HEK293 (cell line): ENCODE measurements around the gene AIRE.
A peak's percentile ranks its signal among the peaks of the same experiment; 100 is the strongest.

Experiments used
- CTCF ChIA-PET: fragments of 350-600 bp; formaldehyde crosslinking; extraction: SDS; loops from one replicate; lab custom pipeline; 2021; ENCODE audit warnings: antibody characterized with exemption; lab: Yijun Ruan, JAX
- POLR2A ChIA-PET: fragments of 300-600 bp; formaldehyde crosslinking; extraction: SDS; loops from one replicate; lab custom pipeline; 2020; ENCODE audit warnings: antibody characterized with exemption, inconsistent platforms; lab: Yijun Ruan, JAX
- H3K27ac ChIP-seq: fragments of 200-500 bp; sonication (Bioruptor generic); 2 replicates; pipeline ENCODE4 v1.5.1; 2014; ENCODE audit warnings: low read depth, low read length, control low read depth, inconsistent platforms; ENCODE audit errors: extremely low read depth
- H3K36me3 ChIP-seq, 2 experiments: fragments of 200-500 bp in 1 of 2; sonication (Bioruptor generic) in 1 of 2; 1 replicate in 1 of 2; 2 replicates in 1 of 2; pipeline ENCODE4 v1.5.1; 2014 to 2017; ENCODE audit warnings: inconsistent platforms in 2 of 2, low read length in 2 of 2; ENCODE audit not compliant: control insufficient read depth in 2 of 2, insufficient read depth in 1 of 2
- H3K4me1 ChIP-seq: fragments of 200-500 bp; sonication (Bioruptor generic); 2 replicates; pipeline ENCODE4 v1.5.1; 2014; ENCODE audit warnings: mild to moderate bottlenecking, low read length, inconsistent platforms; ENCODE audit not compliant: control insufficient read depth, insufficient read depth
- H3K4me3 ChIP-seq: 2 replicates; pipeline ENCODE4 v1.5.1; 2011; ENCODE audit warnings: low read depth, mild to moderate bottlenecking, control low read depth, low read length, moderate library complexity
- H3K9me3 ChIP-seq: fragments of 200-500 bp; sonication (Bioruptor generic); 2 replicates; pipeline ENCODE4 v1.5.1; 2014; ENCODE audit warnings: low read depth, low read length, inconsistent platforms; ENCODE audit not compliant: control insufficient read depth, insufficient read depth
- EGR2 ChIP-seq: fragments of 450-650 bp; formaldehyde crosslinking; IDR thresholded peaks from 2 replicates; pipeline ENCODE4 v1.5.1; 2016; ENCODE audit warnings: low read depth, missing biosample characterization, missing genetic modification characterization
- GFI1B ChIP-seq: fragments of 450-650 bp; formaldehyde crosslinking; IDR thresholded peaks from 2 replicates; pipeline ENCODE4 v1.5.1; 2016; ENCODE audit warnings: missing biosample characterization, missing genetic modification characterization
- GLI4 ChIP-seq: fragments of 450-650 bp; formaldehyde crosslinking; IDR thresholded peaks from 2 replicates; pipeline ENCODE4 v1.5.1; 2016; ENCODE audit warnings: missing biosample characterization, missing genetic modification characterization
- KLF8 ChIP-seq: fragments of 450-650 bp; formaldehyde crosslinking; IDR thresholded peaks from 2 replicates; pipeline ENCODE4 v1.5.1; 2016; ENCODE audit warnings: missing biosample characterization, missing genetic modification characterization
- KLF9 ChIP-seq: fragments of 450-650 bp; formaldehyde crosslinking; IDR thresholded peaks from 2 replicates; pipeline ENCODE4 v1.5.1; 2016; ENCODE audit warnings: missing biosample characterization, missing genetic modification characterization, low read depth
- REPIN1 ChIP-seq: fragments of 450-650 bp; formaldehyde crosslinking; IDR thresholded peaks from 2 replicates; pipeline ENCODE4 v1.5.1; 2017; ENCODE audit warnings: missing biosample characterization, missing genetic modification characterization, low read depth
- SALL2 ChIP-seq: fragments of 450-650 bp; formaldehyde crosslinking; IDR thresholded peaks from 2 replicates; pipeline ENCODE4 v1.5.0; 2017; ENCODE audit warnings: missing biosample characterization, mild to moderate bottlenecking, missing genetic modification characterization, borderline replicate concordance
- ZBTB20 ChIP-seq: fragments of 450-650 bp; formaldehyde crosslinking; IDR thresholded peaks from 2 replicates; pipeline ENCODE4 v1.5.1; 2016; ENCODE audit warnings: missing biosample characterization, missing genetic modification characterization
- ZFHX2 ChIP-seq: fragments of 450-650 bp; formaldehyde crosslinking; conservative IDR thresholded peaks from 2 replicates; pipeline ENCODE4 v1.5.1; 2016; ENCODE audit warnings: missing biosample characterization, missing genetic modification characterization
- ZFP69B ChIP-seq: fragments of 450-650 bp; formaldehyde crosslinking; IDR thresholded peaks from 2 replicates; pipeline ENCODE4 v1.5.1; 2016; ENCODE audit warnings: missing biosample characterization, missing genetic modification characterization
- ZNF132 ChIP-seq: fragments of 450-650 bp; formaldehyde crosslinking; IDR thresholded peaks from 2 replicates; pipeline ENCODE4 v1.5.1; 2017; ENCODE audit warnings: missing biosample characterization, missing genetic modification characterization, borderline replicate concordance
- ZNF133 ChIP-seq: fragments of 450-650 bp; formaldehyde crosslinking; IDR thresholded peaks from 2 replicates; pipeline ENCODE4 v1.5.1; 2016; ENCODE audit warnings: missing biosample characterization, missing genetic modification characterization
- ZNF138 ChIP-seq: fragments of 450-650 bp; formaldehyde crosslinking; IDR thresholded peaks from 2 replicates; pipeline ENCODE4 v1.5.1; 2016; ENCODE audit warnings: missing biosample characterization, missing genetic modification characterization, borderline replicate concordance
- ZNF157 ChIP-seq: fragments of 450-650 bp; formaldehyde crosslinking; IDR thresholded peaks from 2 replicates; pipeline ENCODE4 v1.5.1; 2016; ENCODE audit warnings: missing biosample characterization, missing genetic modification characterization
- ZNF175 ChIP-seq: fragments of 450-650 bp; formaldehyde crosslinking; IDR thresholded peaks from 2 replicates; pipeline ENCODE4 v1.5.1; 2016; ENCODE audit warnings: missing biosample characterization, missing genetic modification characterization
- ZNF19 ChIP-seq: fragments of 450-650 bp; formaldehyde crosslinking; IDR thresholded peaks from 2 replicates; pipeline ENCODE4; 2016; ENCODE audit warnings: missing biosample characterization, missing genetic modification characterization, low read depth
- ZNF223 ChIP-seq: fragments of 450-650 bp; formaldehyde crosslinking; IDR thresholded peaks from 2 replicates; pipeline ENCODE4 v1.5.1; 2016; ENCODE audit warnings: missing biosample characterization, missing genetic modification characterization
- ZNF24 ChIP-seq: fragments of 450-650 bp; formaldehyde crosslinking; IDR thresholded peaks from 2 replicates; pipeline ENCODE4 v1.5.1; 2016; ENCODE audit warnings: missing biosample characterization, missing genetic modification characterization
- ZNF302 ChIP-seq: fragments of 450-650 bp; formaldehyde crosslinking; IDR thresholded peaks from 2 replicates; pipeline ENCODE4 v1.5.1; 2016; ENCODE audit warnings: missing biosample characterization, missing genetic modification characterization, low read depth
- ZNF311 ChIP-seq: fragments of 450-650 bp; formaldehyde crosslinking; IDR thresholded peaks from 2 replicates; pipeline ENCODE4 v1.5.1; 2017; ENCODE audit warnings: missing biosample characterization, missing genetic modification characterization, borderline replicate concordance
- ZNF324 ChIP-seq: fragments of 450-650 bp; formaldehyde crosslinking; IDR thresholded peaks from 2 replicates; pipeline ENCODE4 v1.5.1; 2016; ENCODE audit warnings: missing biosample characterization, missing genetic modification characterization
- ZNF335 ChIP-seq: fragments of 450-650 bp; formaldehyde crosslinking; conservative IDR thresholded peaks from 2 replicates; pipeline ENCODE4 v1.5.1; 2016; ENCODE audit warnings: missing biosample characterization, missing genetic modification characterization
- ZNF341 ChIP-seq: fragments of 450-650 bp; formaldehyde crosslinking; IDR thresholded peaks from 2 replicates; pipeline ENCODE4; 2016; ENCODE audit warnings: low read depth, missing biosample characterization, missing genetic modification characterization
- ZNF48 ChIP-seq: fragments of 450-650 bp; formaldehyde crosslinking; IDR thresholded peaks from 2 replicates; pipeline ENCODE4 v1.5.1; 2016; ENCODE audit warnings: missing biosample characterization, missing genetic modification characterization
- ZNF529 ChIP-seq: fragments of 450-650 bp; formaldehyde crosslinking; IDR thresholded peaks from 2 replicates; pipeline ENCODE4 v1.5.1; 2017; ENCODE audit warnings: missing genetic modification characterization, missing biosample characterization; ENCODE audit not compliant: insufficient replicate concordance
- ZNF585B ChIP-seq: fragments of 450-650 bp; formaldehyde crosslinking; IDR thresholded peaks from 2 replicates; pipeline ENCODE4 v1.5.1; 2016; ENCODE audit warnings: missing biosample characterization, missing genetic modification characterization
- ZNF626 ChIP-seq: fragments of 450-650 bp; sonication (Bioruptor Pico); formaldehyde crosslinking; IDR thresholded peaks from 2 replicates; pipeline ENCODE4 v1.5.1; 2018; ENCODE audit warnings: missing biosample characterization, missing genetic modification characterization, inconsistent platforms
- ZNF837 ChIP-seq: fragments of 450-650 bp; formaldehyde crosslinking; IDR thresholded peaks from 2 replicates; pipeline ENCODE4 v1.5.1; 2016; ENCODE audit warnings: missing biosample characterization, missing genetic modification characterization
- TF ChIP-seq, protein P1 (sequence below): fragments of 450-650 bp; formaldehyde crosslinking; IDR thresholded peaks from 2 replicates; pipeline ENCODE4 v1.5.1; 2017; ENCODE audit warnings: missing biosample characterization, missing genetic modification characterization
- TF ChIP-seq, protein P2 (sequence below): fragments of 450-650 bp; formaldehyde crosslinking; IDR thresholded peaks from 2 replicates; pipeline ENCODE4 v1.5.1; 2016; ENCODE audit warnings: missing biosample characterization, missing genetic modification characterization
- TF ChIP-seq, protein P3 (sequence below): fragments of 450-650 bp; formaldehyde crosslinking; IDR thresholded peaks from 2 replicates; pipeline ENCODE4 v1.5.1; 2016; ENCODE audit warnings: missing biosample characterization, missing genetic modification characterization
- TF ChIP-seq, protein P4 (sequence below): fragments of 450-650 bp; formaldehyde crosslinking; IDR thresholded peaks from 2 replicates; pipeline ENCODE4 v1.5.1; 2016; ENCODE audit warnings: missing biosample characterization, missing genetic modification characterization

AIRE gene

DNA sequence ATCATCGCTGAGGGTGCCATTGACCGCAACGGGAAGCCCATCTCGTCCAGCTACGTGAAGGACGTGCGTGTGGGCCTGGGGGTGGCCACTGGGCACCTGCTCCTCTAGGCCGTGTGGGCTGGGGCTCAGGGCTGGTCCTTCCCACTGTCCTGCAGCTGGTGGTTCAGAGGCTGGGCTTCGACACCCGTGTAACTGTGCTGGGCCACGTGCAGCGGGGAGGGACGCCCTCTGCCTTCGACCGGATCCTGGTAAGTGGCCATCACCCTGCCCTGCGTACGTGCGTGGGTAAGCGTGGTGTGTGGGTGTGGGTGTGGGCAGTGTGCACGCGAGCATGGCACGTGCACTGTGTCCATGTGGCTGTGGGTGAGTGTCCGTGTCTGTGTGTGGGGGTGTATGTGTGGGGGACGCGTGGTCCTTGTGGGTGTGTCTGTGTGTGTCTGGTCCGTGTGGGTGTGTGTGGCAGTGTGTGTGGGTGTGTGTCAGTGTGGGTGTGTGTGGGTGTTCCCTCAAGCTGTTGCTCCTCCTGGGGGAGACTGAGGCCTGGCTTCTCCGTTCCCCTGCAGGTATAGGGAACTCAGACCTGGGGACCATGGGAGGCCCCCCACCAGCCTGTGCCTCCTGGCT, 30.7 kb downstream of the AIRE start (continued):
- no peak for TF ChIP-seq ZBTB20 (tag by site-specific recombination)
- no peak for TF ChIP-seq GLI4 (tag by site-specific recombination)
- TF ChIP-seq ZNF175 (tag by site-specific recombination): peak; percentile 54; the same call in 1 of the 2 replicates
- TF ChIP-seq, protein P1, sequence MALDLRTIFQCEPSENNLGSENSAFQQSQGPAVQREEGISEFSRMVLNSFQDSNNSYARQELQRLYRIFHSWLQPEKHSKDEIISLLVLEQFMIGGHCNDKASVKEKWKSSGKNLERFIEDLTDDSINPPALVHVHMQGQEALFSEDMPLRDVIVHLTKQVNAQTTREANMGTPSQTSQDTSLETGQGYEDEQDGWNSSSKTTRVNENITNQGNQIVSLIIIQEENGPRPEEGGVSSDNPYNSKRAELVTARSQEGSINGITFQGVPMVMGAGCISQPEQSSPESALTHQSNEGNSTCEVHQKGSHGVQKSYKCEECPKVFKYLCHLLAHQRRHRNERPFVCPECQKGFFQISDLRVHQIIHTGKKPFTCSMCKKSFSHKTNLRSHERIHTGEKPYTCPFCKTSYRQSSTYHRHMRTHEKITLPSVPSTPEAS (tag by site-specific recombination): peak; percentile 42; the same call in 1 of the 2 replicates
- TF ChIP-seq ZNF138 (tag by site-specific recombination): no peak
- TF ChIP-seq ZNF24 (tag by site-specific recombination): no peak
- no peak for TF ChIP-seq ZNF133 (tag by site-specific recombination)
- peak; percentile 53; the same call in 1 of the 2 replicates for TF ChIP-seq KLF8
- TF ChIP-seq ZNF324 (tag by site-specific recombination): no peak
- no peak for TF ChIP-seq REPIN1 (tag by site-specific recombination)
- no peak for TF ChIP-seq ZNF335 (tag by site-specific recombination)
- TF ChIP-seq ZNF48 (tag by site-specific recombination): no peak
- TF ChIP-seq KLF9: peak; percentile 78
- TF ChIP-seq ZNF585B (tag by site-specific recombination): no peak
- TF ChIP-seq ZFHX2 (tag by site-specific recombination): peak; percentile 100

DNA sequence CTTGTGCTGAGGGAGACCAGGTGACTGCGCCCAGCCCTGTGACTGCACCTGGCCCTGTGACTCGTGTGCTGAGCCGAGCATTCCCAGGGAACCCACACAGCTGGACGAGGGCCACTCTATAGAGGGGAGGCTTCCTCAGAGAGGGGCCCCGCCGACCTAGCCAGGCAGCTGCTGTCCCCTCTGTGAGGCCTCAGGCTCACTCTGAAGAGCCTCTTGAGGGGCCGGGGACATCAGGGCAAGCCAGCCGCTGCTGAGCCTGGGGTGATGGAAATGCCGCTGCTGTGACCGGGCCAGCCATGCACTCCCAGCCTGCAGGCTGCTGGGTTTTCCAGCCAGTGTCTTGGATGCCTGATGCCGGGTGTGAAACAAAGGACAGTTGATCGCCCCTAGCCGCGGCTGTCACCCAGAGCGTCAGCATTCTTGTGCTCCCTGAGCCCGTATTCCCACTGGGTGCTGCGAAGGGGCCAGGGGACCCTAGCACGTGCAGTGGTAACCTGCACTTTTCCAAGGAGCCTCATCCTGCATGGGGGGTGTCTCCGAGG, 31.6 kb downstream of the AIRE start:
- H3K4me3 ChIP-seq: no peak overlapping the region
- H3K36me3 ChIP-seq: peaks cover 3 to 91% of the 10 kb centered on the region in 2 experiments; a peak in 2 of 3 replicates
- TF ChIP-seq ZNF132 (tag by site-specific recombination) (no peak), ZNF311 (no peak), ZNF157 (no peak), ZNF19 (no peak), SALL2 (no peak), ZFHX2 (tag by site-specific recombination) (no peak), ZFP69B (no peak), ZNF626 (tag by site-specific recombination) (no peak), GFI1B (tag by site-specific recombination) (no peak), ZNF223 (tag by site-specific recombination) (no peak), ZNF341 (tag by site-specific recombination) (no peak), ZNF837 (tag by site-specific recombination) (no peak)
- POLR2A ChIA-PET: no interaction called here
- CTCF ChIA-PET: interaction anchor here (0.7 kb wide), 1 partner anchor 16 kb away, joined by 3 read pairs; no protein-coding TSS in a partner anchor
- no peak overlapping the region for H3K27ac ChIP-seq
- H3K4me1 ChIP-seq: no peaks in the 10 kb centered on the region
- no peaks in the 10 kb centered on the region for H3K9me3 ChIP-seq

DNA sequence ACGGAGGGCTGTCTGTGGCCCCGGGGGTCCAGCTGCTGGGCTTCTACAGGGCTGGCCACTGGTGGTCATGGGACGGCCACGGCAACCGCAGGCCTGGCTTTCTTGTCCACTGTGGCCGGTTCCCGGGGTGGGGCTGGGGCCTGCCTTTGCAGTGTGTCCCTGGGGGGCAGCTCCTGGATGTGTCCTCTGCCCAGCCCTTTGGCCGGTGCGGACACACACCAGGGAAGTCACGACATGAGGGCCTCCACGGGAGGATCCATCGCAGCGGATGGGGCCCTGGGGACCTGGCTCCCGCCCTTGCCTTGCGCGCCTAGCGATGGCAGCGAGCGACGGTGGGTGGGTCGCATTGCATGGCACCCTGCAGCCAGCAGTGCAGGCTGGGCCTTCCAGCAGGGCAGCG, 32.2 kb downstream of the AIRE start:
- ChIA-PET POLR2A (no interaction called here), CTCF (interaction anchor here (0.6 to 0.7 kb wide), 2 partner anchors 13 to 17 kb away, joined by 3 read pairs; no protein-coding TSS in a partner anchor)
- Histone ChIP-seq H3K36me3 (peaks cover 3 to 91% of the 10 kb centered on the region in 2 experiments; a peak in 2 of 3 replicates), H3K4me3 (no peak overlapping the region), H3K27ac (no peak overlapping the region), H3K9me3 (no peaks in the 10 kb centered on the region), H3K4me1 (no peaks in the 10 kb centered on the region)
- TF ChIP-seq ZNF302 (no peak), ZNF529 (tag by site-specific recombination) (no peak), EGR2 (tag by site-specific recombination) (no peak)
- TF ChIP-seq, protein P2, sequence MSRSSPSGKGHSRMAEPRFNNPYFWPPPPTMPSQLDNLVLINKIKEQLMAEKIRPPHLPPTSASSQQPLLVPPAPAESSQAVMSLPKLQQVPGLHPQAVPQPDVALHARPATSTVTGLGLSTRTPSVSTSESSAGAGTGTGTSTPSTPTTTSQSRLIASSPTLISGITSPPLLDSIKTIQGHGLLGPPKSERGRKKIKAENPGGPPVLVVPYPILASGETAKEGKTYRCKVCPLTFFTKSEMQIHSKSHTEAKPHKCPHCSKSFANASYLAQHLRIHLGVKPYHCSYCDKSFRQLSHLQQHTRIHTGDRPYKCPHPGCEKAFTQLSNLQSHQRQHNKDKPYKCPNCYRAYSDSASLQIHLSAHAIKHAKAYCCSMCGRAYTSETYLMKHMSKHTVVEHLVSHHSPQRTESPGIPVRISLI: no peak
- TF ChIP-seq, protein P3, sequence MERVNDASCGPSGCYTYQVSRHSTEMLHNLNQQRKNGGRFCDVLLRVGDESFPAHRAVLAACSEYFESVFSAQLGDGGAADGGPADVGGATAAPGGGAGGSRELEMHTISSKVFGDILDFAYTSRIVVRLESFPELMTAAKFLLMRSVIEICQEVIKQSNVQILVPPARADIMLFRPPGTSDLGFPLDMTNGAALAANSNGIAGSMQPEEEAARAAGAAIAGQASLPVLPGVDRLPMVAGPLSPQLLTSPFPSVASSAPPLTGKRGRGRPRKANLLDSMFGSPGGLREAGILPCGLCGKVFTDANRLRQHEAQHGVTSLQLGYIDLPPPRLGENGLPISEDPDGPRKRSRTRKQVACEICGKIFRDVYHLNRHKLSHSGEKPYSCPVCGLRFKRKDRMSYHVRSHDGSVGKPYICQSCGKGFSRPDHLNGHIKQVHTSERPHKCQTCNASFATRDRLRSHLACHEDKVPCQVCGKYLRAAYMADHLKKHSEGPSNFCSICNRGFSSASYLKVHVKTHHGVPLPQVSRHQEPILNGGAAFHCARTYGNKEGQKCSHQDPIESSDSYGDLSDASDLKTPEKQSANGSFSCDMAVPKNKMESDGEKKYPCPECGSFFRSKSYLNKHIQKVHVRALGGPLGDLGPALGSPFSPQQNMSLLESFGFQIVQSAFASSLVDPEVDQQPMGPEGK (tag by site-specific recombination): no peak
- TF ChIP-seq, protein P4, sequence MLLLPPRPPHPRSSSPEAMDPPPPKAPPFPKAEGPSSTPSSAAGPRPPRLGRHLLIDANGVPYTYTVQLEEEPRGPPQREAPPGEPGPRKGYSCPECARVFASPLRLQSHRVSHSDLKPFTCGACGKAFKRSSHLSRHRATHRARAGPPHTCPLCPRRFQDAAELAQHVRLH (tag by site-specific recombination): no peak
